Measurements from ENCODE around the gene DPH1.

The DPH1 gene

GRCh38 chr17:2051061-2051932 lies 21.3 kb downstream of the DPH1 start:
- peak in 1 of 2 experiments; percentile 58 for DNase-seq

GRCh38 chr17:2051933-2052559 lies 22.1 kb downstream of the DPH1 start:
- DNase-seq = no peak

- DNase-seq = peak; percentile 78 to 84
Observed at GRCh38 chr17:2053380-2054261, 23.7 kb downstream of the DPH1 start.

DNA sequence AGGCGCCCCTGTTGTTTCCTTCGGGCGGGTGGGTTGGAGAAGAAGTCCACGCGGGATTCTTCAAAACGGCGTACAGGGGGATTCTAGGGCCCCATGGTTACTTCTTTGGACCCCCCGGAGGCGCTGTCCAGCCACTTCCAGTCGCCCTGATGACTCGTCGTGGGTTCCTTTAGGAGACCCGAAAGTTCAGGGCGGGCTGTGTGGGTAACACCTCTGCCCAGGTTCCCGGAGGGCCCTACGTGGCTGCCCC lies 24.2 kb downstream of the DPH1 start:
- DNase-seq = no peak

DNA sequence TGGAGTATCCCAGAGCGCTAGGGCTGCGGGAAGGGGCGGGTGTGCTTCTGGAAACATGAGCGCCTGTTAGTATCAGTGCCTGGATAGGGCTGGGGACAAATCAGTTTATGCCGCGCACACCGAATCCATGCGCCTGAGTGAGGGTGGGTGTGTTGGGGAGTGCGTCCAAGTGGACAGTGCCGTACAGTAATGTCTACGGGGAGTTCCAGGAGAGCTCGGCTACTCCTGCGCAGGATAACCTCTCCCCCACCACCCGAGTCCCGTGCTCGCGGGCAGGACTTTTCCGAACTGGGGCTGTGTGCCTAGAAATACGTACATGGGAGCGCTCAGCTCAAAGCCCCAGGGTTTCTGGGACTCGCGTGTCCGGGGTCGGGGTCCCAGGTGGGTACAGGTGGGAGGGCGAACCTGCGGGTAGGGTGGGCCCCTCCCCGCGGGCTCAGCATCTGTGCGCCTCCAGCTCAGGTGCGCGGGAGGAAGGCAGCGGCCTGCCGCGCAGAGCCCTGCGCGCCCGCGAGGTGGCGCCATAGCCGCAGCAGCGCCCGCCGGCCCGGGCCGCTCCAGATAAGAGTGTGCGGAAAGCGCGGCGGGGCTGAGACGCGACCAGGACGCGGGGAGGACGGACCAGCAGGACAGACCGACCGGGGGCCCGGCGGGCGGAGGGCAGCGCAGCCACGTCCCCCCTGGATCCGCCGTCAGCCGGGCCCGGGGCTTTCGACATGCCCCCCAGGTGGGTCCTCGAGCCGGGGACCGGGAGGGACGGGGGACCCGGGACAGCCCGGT lies 24.7 kb downstream of the DPH1 start, which contains the start of gene HIC1:
TSS of gene HIC1 (plus strand) at position 592 of the 780 bp plus-strand sequence. CDS start 1,588 bp downstream, outside the sequence.
- DNase-seq = peak; percentile 42 to 66

GRCh38 chr17:2055292-2056205 lies 25.6 kb downstream of the DPH1 start:
- no peak for DNase-seq

- DNase-seq = no peak
Observed at GRCh38 chr17:2056206-2057174, 26.5 kb downstream of the DPH1 start.

DNA sequence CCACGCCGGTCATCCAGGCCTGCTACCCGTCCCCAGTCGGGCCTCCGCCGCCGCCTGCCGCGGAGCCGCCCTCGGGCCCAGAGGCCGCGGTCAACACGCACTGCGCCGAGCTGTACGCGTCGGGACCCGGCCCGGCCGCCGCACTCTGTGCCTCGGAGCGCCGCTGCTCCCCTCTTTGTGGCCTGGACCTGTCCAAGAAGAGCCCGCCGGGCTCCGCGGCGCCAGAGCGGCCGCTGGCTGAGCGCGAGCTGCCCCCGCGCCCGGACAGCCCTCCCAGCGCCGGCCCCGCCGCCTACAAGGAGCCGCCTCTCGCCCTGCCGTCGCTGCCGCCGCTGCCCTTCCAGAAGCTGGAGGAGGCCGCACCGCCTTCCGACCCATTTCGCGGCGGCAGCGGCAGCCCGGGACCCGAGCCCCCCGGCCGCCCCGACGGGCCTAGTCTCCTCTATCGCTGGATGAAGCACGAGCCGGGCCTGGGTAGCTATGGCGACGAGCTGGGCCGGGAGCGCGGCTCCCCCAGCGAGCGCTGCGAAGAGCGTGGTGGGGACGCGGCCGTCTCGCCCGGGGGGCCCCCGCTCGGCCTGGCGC lies 27.3 kb downstream of the DPH1 start:
- DNase-seq = no peak

- no peak for DNase-seq
Observed at GRCh38 chr17:2057760-2058585, 28.0 kb downstream of the DPH1 start.

DNA sequence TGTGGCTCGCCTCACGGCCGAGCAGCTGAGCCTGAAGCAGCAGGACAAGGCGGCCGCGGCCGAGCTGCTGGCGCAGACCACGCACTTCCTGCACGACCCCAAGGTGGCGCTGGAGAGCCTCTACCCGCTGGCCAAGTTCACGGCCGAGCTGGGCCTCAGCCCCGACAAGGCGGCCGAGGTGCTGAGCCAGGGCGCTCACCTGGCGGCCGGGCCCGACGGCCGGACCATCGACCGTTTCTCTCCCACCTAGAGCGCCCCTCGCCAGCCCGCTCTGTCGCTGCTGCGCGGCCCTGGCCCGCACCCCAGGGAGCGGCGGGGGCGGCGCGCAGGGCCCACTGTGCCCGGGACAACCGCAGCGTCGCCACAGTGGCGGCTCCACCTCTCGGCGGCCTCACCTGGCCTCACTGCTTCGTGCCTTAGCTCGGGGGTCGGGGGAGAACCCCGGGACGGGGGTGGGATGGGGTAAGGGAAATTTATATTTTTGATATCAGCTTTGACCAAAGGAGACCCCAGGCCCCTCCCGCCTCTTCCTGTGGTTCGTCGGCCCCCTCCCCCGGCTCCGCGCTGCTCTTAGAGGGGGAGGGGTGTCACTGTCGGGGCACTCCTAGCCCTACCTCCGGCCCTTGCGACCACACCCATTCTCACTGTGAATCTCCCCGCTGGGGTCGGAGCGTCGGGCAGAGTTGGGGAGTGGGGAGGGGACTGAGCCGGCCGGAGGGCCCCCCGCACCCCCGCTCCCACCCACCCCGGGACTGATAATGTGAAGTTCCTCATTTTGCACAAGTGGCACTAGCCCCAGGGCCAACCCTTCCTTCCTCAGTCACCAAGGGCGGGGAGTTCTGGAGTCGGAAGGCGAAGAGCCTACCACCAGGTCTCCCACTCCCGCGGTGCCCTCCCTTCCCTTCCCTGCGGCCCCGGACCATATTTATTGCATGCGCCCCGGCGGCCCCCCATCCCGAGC lies 28.9 kb downstream of the DPH1 start:
- DNase-seq = no peak

- no peak for DNase-seq
Observed at GRCh38 chr17:2059547-2060384, 29.8 kb downstream of the DPH1 start.

DNA sequence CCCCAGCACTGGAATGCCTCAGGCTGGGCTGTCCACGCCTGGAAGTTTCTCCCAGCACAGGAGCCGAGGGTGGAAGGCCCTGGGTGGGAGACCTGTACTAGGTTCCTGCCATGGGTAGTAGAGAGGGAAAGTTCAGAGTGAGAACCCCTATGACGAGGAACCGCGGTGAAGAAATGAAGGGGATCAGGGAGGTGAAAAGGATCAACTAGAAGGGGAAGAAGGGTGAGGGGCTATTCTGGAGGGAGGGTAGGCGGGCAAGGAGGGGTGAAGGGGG lies 30.4 kb downstream of the DPH1 start:
- DNase-seq = no peak

DNA sequence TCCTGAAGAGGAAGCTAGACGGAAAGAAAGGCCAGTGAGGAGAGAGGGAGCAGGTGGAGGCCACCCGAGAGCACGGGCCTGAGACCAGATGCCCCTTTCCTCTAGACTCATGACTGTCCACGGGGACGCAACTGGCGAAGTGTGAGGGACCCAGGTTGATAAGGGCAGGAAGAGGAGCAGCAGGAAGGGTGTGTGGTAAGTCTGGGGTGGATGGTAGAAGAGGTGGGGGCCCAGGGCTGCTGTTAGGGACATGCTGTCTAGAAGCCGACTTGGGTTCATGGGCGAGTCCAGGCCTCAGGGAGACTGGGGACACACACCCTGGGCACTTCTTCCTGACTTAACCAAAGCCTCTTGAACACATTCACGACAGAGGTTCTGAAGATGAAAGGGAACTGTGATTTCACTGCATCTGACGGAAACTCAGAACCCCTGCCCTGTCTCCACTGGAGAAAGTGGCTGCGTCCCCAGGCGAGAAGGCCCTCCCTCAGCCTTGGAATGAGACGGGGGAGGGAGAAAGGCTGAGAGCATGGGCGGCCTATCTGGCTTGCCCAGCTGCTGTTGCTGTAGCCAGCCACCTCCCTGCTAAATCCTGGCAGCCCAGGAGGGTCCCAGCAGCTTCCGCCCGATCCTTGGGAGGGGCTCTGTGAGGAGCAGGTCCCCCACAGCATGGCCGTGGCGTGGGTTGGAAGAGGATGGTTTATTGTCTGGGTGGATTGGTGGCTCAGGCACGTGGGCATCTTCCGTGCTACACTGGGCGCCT lies 30.9 kb downstream of the DPH1 start:
- no peak for DNase-seq

- no peak for DNase-seq
Observed at GRCh38 chr17:2061441-2061958, 31.5 kb downstream of the DPH1 start.

- DNase-seq = no peak
Observed at GRCh38 chr17:2062571-2063183, 32.7 kb downstream of the DPH1 start.
